ENCODE measurements around the gene NFE2L3.
"Not testable (repeated sequence)": the region's sequence is repeated elsewhere in the genome, so short reads cannot be mapped to it uniquely, and the experiment has no call there.

Gene NFE2L3

DNA sequence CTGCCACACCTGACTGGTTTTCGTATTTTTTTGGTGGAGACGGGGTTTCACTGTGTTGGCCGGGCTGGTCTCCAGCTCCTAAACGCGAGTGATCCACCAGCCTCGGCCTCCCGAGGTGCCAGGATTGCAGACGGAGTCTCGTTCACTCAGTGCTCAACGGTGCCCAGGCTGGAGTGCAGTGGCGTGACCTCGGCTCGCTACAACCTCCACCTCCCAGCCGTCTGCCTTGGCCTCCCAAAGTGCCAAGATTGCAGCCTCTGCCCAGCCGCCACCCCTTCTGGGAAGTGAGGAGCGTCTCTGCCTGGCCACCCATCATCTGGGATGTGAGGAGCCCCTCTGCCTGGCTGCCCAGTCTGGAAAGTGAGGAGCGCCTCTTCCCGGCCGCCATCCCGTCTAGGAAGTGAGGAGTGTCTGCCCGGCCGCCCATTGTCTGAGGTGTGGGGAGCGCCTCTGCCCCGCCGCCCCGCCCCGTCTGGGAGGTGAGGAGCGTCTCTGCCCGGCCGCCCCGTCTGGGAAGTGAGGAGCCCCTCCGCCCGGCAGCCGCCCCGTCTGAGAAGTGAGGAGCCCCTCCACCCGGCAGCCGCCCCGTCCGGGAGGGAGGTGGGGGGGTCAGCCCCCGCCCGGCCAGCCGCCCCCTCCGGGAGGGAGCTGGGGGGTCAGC is 4.2 kb upstream of the NFE2L3 start:
- not testable (repeated sequence) for DNase-seq

DNA sequence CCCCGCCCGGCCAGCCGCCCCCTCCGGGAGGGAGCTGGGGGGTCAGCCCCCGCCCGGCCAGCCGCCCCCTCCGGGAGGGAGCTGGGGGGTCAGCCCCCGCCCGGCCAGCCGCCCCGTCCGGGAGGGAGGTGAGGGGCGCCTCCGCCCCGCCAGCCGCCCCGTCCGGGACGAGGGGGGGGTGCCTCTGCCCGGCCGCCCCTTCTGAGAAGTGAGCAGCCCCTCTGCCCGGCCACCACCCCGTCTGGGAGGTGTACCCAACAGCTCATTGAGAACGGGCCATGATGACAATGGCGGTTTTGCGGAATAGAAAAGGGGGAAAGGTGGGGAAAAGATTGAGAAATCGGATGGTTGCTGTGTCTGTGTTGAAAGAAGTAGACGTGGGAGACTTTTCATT is 3.7 kb upstream of the NFE2L3 start:
- DNase-seq = not testable (repeated sequence)

DNA sequence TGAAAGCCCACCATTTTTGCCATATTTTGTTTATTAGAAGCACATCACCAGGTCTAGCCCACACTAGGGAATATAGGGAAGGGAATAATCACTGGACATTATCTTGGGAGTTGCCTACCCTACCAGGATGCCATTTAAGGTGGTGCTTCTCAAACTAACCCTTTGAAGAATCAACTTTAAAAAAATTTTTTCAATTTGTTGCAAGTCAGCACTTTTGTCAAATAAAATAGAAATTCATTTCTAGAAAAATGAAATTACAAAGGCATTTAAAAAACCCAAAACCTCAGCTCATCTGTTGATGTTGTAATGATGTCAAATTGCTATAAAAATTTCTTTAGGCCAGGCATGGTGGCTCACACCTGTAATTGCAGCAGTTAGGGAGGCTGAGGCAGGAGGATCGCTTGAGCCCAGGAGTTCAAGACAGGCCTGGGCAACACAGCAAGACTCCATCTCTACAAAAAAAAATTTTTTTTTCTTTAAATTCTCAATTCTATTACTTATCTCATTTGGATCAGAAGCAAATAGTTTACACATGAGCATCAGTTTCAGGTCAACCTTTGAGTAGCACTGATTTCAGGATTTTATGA is 2.5 kb upstream of the NFE2L3 start:
- DNase-seq = no peak

DNA sequence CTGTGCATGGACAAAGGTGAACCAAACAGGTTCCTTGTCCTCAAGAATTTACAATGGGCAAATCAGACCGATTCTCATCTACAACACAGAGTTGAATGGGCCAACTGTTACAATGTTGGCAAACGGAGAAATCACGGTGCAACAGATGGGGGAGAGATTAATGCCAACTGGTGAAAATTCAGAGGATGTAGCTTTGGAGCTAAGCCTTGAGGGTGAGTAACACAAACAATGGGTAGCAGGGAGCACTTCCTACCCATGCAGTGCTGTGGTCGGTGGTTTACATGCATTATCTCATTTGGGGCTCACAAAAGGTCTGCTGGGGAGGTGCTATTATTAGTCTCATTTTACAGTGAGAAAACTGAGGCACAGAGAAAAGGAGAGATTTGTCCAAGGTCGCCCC is 902 bp upstream of the NFE2L3 start:
- DNase-seq = no peak

DNA sequence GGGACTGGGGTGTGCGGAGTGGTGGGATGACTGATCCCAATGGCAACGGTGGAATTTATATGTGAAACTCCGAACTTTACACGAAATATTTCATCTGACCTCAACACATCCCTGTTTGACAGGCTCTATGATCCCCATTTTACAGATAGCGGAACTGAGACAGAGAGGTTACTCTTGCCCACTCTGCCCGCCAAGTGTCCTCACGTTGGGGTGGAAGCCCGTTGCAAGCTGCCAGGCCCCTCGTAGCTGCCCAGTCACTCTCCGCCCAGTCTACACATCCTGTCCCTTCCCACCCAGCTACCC is 397 bp upstream of the NFE2L3 start:
- DNase-seq = no peak

DNA sequence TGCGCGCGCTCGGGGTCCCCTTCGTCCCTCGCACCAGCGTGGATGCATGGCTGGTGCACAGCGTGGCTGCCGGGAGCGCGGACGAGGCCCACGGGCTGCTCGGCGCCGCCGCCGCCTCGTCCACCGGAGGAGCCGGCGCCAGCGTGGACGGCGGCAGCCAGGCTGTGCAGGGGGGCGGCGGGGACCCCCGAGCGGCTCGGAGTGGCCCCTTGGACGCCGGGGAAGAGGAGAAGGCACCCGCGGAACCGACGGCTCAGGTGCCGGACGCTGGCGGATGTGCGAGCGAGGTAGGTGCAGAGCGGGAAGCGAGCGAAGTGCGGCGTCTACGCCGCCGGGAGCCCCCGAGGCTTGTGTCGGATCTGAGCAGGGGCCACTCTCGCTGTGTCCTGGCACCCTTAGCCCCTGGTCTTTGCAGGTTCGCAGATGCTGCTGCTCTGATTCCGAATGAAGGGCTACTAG is 813 bp downstream of the NFE2L3 start:
- not testable (repeated sequence) for DNase-seq

DNA sequence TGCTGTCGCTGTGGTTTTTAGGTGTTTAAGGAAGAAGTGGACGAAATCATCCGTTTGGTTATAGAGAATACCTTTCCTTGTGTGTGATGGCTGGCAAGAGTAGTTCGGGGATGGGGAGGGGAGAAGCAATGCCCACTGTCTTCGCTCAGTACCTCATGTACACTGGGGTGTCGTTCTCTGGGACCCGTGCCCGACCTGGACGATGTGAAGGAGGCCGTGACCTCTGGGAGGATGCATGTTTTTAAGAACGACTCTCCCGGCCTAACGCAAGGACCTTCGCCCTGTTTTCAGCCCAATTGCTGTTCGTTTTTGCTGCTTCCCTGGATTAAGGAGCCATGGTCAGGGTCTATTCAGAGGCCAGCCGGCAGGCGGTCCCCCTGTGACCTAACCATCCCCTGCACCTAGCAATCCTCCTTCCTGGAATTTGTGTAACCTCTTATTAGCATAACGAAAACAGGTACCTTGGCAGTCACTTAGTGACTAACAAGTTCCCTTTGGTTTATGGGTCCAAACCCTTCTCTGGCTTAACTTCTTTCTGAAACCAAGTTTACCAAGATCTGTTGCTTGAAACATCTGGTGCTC is 1.3 kb downstream of the NFE2L3 start:
- DNase-seq = peak in 1 of 2 donors; percentile 5

DNA sequence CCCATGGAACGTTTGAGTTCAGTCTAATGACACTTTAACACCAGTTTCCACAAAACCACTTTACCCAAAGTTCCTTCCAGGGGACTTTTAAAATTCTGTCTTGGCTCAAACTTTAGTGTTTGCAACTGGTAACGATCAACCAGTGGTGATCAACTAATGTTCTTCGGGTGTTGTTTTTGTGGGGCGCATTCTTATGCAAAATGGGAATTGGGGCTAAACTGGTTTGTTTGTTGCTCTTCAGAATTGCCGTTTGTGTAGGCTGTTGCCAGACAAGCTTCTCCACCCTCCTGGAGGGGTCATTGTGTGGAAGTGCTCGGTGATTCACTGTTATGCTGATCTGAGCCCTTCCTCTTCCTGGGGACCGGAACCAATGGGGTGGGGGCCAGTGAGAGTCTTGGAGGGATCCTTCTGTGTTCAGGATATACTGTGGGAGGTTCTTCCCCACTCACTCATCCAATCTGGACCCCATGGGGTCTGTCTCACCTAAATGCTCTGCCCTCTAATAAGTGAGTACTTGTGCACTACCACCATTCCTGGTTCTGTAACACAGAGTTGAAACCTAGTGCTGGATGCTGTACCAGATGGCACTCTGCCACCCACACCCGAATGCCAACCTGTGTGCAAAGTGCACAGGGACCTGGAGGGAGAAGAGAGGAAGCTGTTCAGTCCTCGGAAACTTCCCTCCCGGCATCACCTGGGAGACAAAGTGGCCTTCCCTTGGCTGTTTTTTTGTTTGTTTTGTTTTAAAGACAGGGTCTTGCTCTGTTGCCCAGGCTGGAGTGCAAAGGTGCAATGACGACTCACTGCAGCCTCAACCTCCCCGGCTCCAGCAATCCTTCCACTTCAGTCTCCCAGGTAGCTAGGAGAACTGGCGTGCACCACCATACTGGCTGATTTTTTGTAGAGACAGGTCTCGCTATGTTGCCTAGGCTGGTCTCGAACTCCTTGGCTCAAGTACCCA is 2.1 kb downstream of the NFE2L3 start:
- peak; percentile 62 to 70 for DNase-seq

DNA sequence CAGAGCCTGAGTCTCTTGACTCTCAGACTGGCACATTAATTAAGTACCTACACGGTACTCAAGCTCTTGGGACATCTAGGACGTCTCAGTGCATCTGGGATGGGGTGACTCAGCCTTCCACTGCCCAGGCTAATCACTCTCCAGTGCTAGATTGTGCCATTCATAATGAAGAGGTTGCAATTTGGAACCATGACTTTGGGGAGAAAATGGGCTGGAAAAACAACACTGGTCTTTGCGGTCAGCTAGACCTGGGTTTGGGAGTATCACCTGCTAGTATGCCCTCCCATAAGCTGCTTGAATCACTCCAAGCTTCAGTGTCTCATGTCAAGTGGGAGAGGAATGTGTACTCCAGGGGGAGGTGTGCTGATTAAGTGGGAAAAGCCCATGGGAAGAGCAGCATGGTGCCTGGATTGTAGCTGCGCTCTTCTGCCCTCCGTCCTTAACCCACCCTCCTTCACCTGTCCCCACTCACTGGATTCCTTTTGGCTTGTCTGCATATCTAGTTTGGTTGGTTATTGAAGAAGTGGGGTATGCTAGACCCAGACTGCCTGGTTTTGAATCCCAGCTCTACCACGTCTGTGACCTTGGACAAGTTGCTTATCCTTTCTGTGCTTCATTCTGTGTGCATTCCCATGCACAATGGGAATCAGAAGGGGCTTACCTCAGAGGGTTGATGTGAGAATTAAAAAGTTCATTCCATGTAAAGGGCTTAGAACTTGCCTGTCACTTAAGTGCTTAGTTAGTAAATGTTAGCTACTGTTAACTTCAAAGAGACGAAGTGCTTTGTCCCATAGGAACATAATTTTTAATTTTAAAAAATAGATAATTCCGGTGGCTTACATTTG is 3.8 kb downstream of the NFE2L3 start:
- DNase-seq = peak; percentile 14 to 32

DNA sequence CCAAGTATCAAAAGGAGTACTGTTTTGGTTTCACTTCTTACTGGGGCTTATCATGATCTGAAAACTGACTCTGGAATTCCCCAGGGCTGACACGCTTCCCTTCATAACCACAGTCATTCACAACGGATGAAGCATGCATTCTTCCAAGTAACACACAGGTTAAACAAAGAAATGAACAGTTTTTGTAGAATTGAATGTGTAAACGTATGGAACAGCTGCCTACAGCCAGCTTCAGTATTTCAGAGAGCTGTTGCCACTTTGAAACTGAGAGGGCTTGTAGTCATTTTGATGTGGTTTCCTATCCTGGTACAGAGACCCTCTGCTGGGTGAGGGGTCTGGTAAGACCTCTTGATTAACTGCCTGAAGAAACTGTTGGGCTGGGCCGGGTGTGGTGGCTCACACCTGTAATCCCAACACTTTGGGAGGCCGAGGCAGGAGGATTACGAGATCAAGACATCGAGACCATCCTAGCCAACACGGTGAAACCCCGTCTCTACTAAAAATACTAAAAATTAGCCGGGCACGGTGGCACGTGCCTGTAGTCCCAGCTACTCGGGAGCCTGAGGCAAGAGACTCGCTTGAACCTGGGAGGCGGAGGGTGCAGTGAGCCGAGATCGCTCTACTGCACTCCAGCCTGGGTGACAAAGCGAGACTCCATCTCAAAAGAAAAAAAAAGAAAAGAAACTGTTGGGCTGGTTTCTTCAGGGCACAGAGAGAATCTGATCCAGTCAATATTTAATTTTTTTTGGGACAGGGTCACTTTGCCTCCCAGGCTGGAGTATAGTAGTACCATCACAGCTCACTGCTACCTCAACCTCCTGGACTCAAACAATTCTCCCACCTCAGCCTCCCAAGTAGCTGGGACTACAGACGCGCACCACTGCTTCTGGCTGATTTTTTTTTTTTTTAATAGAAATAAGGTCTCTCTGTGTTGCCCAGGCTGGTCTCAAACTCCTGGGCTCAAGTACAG is 4.7 kb downstream of the NFE2L3 start:
- peak; percentile 32 to 60 for DNase-seq

DNA sequence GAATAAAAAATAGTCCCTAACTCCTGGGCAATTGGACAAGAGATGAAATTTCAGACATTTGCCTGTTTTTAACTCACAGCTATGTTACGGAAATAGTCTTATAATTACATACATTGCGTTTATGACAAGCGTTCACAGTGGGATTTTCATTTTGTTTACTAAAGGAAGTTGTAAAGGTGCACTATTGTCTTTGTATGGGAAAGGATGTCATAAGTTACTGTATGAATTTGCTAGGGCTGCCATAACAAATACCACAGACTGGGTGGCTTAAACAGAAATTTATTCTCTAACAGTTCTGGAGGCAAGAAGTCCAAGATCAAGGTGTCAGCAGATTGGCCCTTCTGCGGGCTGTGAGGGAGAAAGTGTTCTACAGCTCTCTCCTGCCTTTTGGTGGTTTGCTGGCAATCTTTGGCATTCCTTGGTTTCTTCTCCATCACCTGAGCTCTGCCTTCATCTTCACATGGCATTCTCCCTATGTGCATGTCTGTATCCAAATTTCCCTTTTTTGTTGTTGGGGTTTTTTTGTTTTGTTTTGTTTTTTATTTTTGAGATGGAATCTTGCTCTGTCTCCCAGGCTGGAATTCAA is 5.6 kb downstream of the NFE2L3 start:
- DNase-seq = no peak

DNA sequence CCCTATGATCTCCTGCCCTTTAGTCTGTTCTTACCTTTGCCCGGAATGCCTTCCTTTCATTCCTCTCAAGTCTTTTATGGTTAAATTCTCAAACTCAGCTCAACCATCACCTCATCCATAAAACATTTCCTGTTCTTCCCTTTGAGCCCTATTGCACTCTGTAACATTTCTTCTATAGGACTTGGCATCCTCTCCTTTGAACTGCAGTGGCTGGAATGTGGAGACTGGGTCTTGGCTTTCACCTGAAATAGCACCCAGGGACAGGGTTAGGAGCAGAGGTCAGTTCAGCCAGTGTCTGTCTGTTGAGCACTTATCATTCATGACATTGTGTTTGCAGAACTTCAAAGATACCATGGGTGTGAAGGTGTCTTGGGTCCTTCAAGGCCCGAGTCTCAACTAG is 7.2 kb downstream of the NFE2L3 start:
- no peak for DNase-seq

DNA sequence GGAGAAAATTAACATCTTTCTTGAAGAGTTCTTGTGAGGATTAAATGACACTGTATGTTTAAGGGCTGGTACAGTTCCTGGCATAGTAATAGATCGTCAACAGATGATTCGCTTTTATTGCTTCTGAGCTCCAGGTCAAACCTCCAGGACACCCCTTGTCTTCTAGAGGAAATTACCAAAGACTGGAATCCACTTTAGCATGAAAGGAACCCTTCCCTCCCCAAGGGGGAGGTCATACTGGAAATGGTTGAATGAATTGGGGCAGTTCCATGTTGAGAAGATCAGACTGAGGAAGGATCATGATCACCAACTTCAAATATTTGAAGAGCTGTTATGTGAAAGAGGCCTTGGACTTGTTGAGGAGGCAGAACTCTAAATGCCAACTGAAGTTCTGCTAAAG is 8.9 kb downstream of the NFE2L3 start:
- no peak for DNase-seq

DNA sequence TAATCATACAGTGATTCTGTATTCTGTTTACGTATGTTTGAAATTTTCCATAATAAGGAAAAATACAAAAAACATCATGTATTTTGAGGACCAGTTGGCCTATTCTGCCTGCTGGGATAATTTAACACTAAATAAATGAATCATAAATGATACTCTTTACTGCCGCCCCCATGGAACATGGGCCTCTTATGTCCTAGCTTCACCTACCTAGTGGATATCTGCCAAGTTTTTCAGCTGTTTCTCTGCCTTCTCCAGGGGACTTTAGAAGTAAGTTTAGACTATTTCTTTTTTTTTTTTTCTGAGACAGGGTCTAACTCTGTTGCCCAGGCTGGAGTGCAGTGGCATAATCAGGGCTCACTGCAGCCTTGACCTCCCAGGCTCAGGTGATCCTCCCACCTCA is 10.4 kb downstream of the NFE2L3 start:
- DNase-seq = no peak

DNA sequence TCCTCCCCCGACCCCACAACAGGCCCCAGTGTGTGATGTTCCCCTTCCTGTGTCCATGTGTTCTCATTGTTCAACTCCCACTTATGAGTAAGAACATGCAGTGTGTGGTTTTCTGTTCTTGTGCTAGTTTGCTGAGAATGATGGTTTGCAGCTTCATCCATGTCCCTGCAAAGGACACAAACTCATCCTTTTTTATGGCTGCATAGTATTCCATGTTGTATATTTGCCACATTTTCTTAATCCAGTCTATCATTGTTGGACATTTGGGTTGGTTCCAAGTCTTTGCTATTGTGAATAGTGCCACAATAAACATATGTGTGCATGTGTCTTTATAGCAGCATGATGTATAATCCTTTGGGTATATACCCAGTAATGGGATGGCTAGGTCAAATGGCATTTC is 11.8 kb downstream of the NFE2L3 start:
- not testable (repeated sequence) for DNase-seq

DNA sequence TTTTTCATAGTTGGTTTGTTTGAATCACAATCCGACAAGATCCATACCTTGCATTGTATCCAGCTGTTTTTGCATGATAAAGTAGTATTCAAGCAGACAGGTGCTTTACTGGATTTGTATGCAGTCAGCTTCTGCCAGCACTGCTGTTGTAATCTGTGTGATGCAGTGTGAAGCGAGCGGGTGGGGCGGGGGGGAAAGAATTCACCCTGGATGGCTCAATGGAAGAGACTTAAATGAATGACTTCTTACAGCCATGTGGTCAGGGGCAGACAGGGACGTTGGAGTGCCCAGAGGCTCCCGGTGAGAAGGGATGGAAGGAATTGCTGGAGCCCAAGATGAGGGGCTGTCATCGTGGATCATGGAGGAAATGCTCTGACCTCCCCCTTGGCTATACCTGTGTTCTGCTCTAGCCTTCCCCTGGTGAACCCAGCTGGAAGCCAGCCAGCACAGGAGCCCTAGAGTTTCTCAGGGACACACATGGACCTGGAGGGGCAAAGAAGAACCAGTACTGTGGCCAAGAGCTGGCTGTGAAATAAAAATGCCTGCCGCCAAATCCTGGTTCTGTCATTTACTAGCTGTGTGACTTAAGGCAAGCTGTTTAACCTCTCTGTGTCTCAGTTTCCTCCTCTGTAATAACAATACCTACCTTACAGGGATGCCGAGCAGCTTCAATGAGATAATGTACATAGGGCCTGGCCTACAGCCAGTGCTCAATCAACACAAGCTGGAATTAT is 14.1 kb downstream of the NFE2L3 start:
- no peak for DNase-seq

DNA sequence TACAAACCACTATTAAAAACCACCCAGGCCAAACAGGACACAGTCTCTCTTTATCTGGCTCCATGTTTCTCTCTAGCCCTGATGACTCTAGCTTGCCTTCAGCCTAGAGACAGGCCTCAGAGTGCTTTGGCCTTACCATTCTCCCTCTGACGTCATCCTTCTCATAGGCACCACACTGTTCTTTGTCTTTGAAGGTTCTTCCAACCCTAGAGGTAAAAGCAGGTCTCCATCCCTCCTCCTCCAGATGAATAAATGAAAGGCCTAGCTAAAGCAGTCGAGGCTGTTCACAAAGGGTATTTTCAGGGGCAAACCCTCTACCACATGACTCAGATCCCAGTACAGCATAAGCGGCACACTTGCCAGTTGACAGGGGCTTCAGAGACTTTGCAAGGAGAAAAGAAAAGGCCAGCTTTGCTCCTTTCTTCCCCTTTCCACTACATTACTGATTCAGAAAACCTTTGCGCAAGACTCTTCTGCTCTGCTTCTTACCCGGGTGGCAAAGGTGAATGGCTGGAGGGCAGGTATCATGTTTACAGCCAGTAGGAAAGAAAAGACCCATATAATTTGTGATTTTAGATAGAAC is 14.8 kb downstream of the NFE2L3 start:
- no peak for DNase-seq

DNA sequence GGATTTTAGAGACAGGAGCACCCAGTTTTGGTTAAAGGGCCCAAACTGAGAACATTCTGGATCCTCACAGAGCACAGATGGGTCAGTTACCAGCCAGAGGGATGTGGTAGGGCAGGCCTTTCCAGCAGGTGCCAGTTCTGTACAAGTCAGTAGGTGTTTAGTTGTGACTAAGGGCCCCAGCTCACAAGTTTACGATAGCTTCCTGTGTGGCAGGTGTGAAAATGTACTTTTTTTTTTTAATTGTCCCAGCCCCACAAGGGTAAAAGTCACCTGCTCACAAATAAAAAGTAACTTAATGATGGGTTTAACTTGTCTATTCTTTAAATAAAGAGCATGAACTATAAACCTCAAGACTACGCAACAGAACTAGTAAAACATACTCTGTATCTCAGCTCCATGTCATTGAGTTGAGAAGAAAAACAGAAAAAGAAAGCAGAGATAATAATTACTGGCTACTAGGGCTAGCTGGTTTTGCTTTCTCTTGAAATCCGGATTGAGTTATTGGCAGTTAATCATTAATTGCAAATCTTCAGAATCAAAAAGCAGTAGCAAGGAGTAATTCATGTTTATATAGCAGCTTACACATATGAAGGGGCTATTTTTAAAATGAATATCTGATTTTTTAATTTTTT is 15.4 kb downstream of the NFE2L3 start:
- no peak for DNase-seq

DNA sequence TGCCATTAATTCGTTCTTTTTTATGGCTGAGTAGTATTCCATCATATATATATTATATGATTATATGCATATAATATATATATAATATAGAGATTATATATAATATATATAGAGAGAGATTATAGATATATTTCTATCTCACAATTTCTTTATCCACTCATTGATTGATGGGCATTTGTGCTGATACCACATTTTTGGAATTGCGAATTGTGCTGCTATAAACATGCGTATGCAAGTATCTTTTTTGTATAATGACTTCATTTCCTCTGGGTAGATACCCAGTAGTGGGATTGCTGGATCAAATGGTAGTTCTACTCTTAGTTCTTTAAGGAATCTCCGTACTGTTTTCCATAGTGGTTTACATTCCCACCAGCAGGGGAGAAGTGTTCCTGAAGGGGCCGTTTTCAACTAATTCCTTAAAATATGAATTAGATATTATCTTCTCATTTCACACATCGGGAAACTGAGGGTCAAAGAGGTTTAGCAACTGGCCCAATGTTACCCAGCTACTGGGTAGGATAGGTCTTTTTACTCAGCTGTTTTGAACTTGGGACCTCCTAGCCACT is 16.5 kb downstream of the NFE2L3 start:
- DNase-seq = no peak

All from inflammatory macrophage (primary cell).